GM12872 (cell line): ENCODE measurements around the gene FANCC.

Experiments used
- TF ChIP-seq, protein P1 (sequence below): IDR thresholded peaks from 3 replicates; pipeline ENCODE4 v1.5.1; 2011; ENCODE audit warnings: low read depth, mild to moderate bottlenecking, low read length, moderate library complexity; ENCODE audit not compliant: insufficient read depth

The FANCC gene

DNA sequence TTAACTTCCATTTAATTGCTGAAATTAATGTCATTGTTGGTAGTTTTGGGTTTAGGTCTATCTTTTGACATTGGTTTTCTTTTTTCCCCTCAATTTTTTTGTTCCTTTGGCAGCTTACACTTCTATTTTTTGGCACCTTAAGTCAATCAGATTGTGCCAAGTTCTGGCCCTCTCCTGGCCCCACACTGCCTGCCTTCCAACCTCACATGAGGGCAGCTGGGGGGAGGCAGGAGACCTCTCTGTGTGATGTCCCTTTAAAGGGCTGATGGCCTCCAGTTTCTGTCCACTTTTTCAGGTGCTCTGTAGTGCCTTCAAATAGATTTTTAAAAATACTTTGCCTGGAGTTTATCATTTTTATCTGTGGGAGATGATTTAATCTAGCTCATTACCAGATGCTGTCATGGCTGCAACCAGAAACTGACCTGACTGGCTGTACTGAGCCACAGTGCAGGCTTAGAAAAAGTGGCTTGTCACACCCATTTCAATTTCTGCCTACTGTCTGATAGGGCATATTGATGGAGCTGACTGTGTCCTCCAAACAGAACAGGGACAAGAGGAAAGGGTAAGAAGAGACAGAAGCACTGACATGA, 196.6 kb downstream of the FANCC start:
- TF ChIP-seq, protein P1, sequence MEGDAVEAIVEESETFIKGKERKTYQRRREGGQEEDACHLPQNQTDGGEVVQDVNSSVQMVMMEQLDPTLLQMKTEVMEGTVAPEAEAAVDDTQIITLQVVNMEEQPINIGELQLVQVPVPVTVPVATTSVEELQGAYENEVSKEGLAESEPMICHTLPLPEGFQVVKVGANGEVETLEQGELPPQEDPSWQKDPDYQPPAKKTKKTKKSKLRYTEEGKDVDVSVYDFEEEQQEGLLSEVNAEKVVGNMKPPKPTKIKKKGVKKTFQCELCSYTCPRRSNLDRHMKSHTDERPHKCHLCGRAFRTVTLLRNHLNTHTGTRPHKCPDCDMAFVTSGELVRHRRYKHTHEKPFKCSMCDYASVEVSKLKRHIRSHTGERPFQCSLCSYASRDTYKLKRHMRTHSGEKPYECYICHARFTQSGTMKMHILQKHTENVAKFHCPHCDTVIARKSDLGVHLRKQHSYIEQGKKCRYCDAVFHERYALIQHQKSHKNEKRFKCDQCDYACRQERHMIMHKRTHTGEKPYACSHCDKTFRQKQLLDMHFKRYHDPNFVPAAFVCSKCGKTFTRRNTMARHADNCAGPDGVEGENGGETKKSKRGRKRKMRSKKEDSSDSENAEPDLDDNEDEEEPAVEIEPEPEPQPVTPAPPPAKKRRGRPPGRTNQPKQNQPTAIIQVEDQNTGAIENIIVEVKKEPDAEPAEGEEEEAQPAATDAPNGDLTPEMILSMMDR = no peak

DNA sequence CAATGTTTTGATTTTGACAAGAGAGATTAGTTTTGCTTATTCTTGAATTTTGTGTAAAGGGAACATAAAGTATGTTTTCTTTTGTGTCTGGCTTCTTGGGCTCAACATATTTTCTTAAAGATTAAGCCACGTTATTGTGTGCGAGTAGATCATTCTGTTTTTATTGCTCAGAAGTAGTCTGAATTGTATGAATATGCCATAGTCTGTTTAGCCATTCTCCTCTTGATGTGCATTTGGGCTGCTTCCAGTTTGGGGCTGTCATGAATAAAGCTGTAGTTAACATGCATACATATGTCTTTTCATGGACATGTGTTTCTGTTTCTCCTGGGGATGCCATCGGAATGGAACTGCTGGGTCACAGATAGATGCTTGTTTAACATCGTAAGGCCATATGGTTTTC, 198.9 kb downstream of the FANCC start:
- TF ChIP-seq, protein P1 = no peak

DNA sequence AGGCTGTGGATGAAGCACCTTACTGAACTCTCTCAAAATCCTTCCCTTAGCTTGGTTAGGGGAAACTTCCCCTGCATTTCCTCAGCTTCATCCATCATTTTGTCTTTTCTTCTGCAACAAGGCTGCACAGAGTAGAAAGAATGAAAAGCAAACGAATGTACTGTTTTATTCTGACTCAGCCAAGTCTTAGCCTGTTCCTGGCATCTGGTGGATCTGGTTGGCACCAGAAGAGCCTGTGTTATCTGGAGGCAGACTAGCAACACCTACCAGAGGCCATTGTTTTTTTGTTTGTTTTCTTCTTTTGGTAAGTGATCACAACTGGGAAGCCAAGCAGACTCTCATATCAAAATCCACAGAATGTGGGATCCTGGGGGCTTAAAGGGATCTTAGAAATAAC, 200.7 kb downstream of the FANCC start:
- TF ChIP-seq, protein P1 = no peak

DNA sequence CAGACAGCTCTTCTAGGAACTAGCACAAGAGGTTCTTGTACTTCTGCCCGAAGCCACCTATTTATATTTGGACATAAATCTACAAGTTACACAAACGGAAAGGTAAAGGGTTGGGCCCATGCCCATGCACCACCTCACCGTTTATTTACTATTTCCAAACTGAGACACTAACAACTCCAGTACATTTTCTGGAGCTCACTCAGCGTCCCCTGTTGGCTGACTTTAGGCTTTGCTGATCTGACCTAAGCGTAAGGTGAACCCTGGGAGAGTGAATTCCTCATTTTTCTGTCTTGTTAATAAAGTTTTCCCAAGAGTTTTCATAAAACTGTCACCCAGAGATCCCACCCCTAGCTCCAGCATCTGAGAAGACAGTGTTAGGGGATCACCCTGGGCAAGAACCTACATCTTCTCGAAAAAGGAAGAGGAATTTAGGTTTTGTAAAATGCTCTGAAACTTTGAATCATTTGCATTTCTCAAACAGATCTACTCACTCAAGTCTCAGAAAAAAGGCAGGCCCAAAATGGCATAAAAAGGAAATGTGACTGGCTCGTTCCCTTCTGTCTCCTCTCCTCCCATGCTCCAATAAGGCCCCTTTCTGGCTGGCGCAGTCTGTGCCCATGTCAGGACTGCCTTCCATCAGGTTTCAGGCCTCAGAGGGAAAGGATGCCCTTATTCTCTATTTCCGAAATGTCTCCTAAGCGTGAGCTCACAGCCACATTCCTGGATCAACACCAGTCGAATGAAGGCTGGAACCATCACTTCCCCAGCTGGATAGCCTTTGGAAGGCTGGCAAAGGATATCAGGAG, 201.3 kb downstream of the FANCC start:
- TF ChIP-seq, protein P1 = 0 out of 3 replicates have a peak, but pooled peaks have one; percentile 19

DNA sequence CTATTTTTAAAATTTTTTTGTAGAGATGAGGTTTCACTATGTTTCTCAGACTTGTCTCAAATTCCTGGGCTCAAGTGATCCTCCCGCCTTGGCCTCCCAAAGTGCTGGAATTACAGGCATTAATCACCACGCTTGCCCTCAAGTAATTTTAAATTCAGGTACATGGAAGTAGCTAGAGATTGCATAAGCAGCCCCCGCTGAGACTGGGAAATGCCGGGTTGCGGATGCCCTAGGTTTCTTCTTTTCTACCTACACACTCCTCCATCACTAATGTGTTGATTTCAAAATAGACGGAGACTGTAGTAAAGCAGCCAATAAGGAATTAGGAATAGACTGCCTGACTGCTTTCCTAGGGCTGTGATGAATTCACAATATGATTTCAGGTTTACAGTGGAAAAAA, 202.4 kb downstream of the FANCC start:
- TF ChIP-seq, protein P1 = no peak

DNA sequence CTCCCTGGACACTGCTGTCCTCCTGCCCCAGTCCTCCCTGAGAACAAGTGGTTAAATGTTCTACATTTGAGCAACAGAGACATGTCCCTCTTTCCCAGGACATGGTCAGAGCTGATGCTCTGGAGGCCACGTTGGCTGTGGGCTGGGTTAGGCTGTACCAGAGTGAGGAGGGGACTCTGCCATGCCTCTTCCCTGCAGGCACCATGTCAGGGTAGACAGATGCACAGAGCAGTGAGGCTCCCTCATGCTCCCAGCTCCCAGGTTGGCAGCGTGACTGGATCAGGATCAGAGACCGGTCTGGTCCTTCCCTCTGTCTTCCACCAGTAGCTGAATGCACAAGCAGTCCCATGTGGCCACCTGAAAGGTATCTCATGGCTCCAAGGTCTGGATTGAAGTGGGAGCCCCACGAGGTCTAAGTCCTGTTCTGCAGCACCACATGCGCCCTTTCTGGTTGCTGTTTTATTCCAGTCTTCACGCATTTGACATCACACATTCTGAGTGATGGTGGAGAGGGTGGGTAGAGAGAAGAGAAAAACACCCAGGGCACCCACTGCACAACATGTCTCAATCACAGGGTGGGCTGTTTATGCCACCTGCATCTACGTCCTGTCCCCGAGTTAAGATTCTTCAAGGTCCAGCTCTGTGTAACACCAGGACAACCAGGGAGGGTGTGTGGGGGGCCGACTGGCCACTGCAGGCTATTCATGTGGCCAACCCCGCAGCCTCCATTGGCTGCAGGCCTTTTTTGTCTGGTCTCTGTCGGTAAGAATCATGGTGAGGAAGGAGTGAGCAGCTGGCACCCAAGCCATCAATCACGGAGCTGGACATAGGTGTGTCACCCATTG, 204.9 kb downstream of the FANCC start:
- TF ChIP-seq, protein P1 = no peak

DNA sequence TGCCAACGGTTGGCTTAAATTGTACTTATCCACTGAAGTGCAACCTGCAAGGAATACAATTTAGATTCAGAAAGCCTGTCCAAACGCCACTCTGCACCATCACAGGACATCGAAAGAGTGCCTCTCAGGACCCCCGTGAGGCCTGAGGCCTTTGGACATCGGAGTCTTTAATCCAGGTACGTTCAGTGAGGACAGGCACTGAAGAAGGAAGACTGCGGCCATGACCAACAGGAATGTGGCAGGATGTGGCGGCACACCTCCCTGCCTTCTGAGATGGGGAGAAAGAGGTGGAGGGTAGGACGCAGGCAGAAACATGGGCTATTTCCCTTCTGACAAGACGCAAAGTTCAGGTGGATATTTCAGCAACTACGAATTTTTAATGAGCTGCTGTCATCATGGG, 205.8 kb downstream of the FANCC start:
- TF ChIP-seq, protein P1 = no peak
